HEK293T (cell line): ENCODE measurements around the gene ZNF597.

Experiments used
- BHLHE40 ChIP-seq: fragments of 450-650 bp; IDR thresholded peaks from 2 replicates; pipeline ENCODE4 v1.6.1; 2016; ENCODE audit warnings: mild to moderate bottlenecking, moderate library complexity, borderline replicate concordance
- ELF4 ChIP-seq: fragments of 450-650 bp; IDR thresholded peaks from 2 replicates; pipeline ENCODE4 v1.6.1; 2017; ENCODE audit warnings: antibody characterized with exemption
- FOXA1 ChIP-seq: fragments of 450-650 bp; IDR thresholded peaks from 2 replicates; pipeline ENCODE4 v1.6.1; 2016; ENCODE audit warnings: mild to moderate bottlenecking
- FOXK2 ChIP-seq: fragments of 450-650 bp; IDR thresholded peaks from 2 replicates; pipeline ENCODE4 v1.6.1; 2016; ENCODE audit warnings: mild to moderate bottlenecking
- FOXM1 ChIP-seq: fragments of 450-650 bp; IDR thresholded peaks from 2 replicates; pipeline ENCODE4 v1.6.1; 2017; ENCODE audit warnings: mild to moderate bottlenecking, borderline replicate concordance

DNA sequence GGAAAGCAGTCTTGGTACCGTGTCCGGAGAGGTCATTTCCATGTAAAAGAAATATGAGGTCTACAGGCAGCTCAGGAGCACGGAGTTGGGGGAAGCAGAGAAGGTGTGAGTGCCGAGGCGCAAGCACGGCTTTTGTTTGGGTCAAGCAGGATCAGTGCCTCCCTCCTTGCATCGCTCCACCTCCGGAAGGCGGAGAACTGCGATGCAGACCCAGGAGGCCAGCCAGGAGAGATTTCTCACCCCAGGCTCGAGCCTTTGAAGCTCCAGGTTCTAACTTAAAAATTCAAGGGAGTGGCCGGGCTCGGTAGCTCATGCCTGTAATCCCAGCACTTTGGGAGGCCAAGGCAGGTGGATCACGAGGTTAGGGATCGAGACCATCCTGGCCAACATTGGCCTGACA, 25.2 kb upstream of the ZNF597 start:
- TF ChIP-seq ELF4: no peak
- no peak for TF ChIP-seq BHLHE40
- TF ChIP-seq FOXA1: no peak
- TF ChIP-seq FOXM1: no peak
- no peak for TF ChIP-seq FOXK2
